Measurements from ENCODE around the gene XXYLT1. TPM values are rescaled to one million over a fixed set of nuclear protein-coding genes. Genes with fewer than 3 reads are reported as not detected.

The XXYLT1 gene
- polyA plus RNA-seq, 1 donor (not counting 4 experiments of a cell fraction or from before 2014, with no cell fraction given), result 11.1 TPM

DNA sequence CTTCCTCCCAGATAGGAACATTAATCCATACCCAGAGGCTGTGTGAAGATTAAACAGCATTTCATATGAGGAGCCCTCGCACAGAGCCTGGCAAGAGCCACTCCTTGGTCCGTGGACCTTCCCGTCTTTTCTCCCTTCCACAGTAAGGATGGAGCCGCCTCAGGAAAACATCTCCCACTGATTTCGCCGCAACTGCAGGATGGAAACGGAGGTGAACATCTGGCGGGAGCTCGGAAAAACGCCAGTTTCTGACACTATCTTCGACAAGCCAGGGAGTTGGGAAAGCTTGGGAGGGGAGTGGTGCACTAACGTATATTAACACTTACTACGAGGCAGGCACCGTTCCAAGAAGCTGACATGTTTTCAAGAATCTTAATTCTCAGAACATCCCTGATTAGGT, 157.9 kb downstream of the XXYLT1 start:
- Histone ChIP-seq H3K4me1 (ENCODE audit: control insufficient read depth, extremely low read depth, insufficient read depth, low read length) (peaks cover 9% of the 10 kb centered on the region), H3K27me3 (ENCODE audit: control insufficient read depth, extremely low read depth, insufficient read depth, low read length) (no peaks in the 10 kb centered on the region), H3K9me1 (ENCODE audit: control insufficient read depth, extremely low read depth, insufficient read depth, low read length) (no peaks in the 10 kb centered on the region), H3K27ac (ENCODE audit: control insufficient read depth, insufficient read depth, low read length) (no peak overlapping the region), H2AFZ (ENCODE audit: control insufficient read depth, low read length) (no peak overlapping the region), H3K4me2 (ENCODE audit: control insufficient read depth, extremely low read depth, insufficient read depth, low read depth, low read length) (peak overlapping the region; percentile 42), H3K9ac (ENCODE audit: control insufficient read depth, extremely low read depth, insufficient read depth, low read length) (no peak overlapping the region), H4K20me1 (ENCODE audit: control insufficient read depth, extremely low read depth, insufficient read depth, low read length) (no peaks in the 10 kb centered on the region), H3K9me3 (ENCODE audit: control insufficient read depth, low read depth, low read length) (no peaks in the 10 kb centered on the region), H3K4me3 (ENCODE audit: control insufficient read depth in 2 of 3, extremely low read depth in 1 of 3, insufficient read depth in 2 of 3, low read depth in 1 of 3, low read length in 3 of 3) (no peak overlapping the region), H3K79me2 (ENCODE audit: control insufficient read depth, insufficient read depth, low read length) (no peaks in the 10 kb centered on the region), H3K36me3 (ENCODE audit: control insufficient read depth in 2 of 2, extremely low read depth in 1 of 2, insufficient read depth in 2 of 2, low read length in 2 of 2) (no peaks in the 10 kb centered on the region)
- TF ChIP-seq, protein P1, sequence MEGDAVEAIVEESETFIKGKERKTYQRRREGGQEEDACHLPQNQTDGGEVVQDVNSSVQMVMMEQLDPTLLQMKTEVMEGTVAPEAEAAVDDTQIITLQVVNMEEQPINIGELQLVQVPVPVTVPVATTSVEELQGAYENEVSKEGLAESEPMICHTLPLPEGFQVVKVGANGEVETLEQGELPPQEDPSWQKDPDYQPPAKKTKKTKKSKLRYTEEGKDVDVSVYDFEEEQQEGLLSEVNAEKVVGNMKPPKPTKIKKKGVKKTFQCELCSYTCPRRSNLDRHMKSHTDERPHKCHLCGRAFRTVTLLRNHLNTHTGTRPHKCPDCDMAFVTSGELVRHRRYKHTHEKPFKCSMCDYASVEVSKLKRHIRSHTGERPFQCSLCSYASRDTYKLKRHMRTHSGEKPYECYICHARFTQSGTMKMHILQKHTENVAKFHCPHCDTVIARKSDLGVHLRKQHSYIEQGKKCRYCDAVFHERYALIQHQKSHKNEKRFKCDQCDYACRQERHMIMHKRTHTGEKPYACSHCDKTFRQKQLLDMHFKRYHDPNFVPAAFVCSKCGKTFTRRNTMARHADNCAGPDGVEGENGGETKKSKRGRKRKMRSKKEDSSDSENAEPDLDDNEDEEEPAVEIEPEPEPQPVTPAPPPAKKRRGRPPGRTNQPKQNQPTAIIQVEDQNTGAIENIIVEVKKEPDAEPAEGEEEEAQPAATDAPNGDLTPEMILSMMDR (optimal IDR thresholded peaks at IDR 0.05 in 1 of 3, IDR thresholded peaks at IDR 0.05 in 1 of 3, conservative IDR thresholded peaks at IDR 0.05 in 1 of 3; ENCODE audit: extremely low read depth in 1 of 3, insufficient read depth in 2 of 3, low read length in 3 of 3), result no peak
- TF ChIP-seq EZH2 (IDR thresholded peaks at IDR 0.05; ENCODE audit: low read length), result no peak
- dilution Hi-C loops (cut with MboI; ENCODE audit: extremely low pct_ligation_motif_present, low sequenced_read_pairs), result no loop called here
- FAIRE-seq (no peak), DNase-seq (ENCODE audit: low read depth, low spot score) (no peak)

DNA sequence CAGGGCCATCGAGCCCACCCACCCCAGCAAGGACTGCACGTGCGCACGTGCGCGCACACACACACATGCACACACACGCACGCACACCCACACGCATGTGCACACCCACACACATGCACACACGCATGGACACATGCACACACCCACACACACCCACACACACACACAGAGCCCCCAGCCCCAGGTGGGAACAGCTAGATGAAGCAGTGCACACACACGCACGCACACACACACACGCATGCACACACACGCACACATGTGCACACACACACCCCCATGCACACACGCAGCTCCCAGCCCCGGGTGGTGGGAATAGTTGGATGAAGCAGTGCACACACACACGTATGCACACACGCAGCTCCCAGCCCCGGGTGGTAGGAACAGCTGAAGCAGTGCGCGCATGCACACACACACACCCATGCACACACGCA, 158.6 kb downstream of the XXYLT1 start:
- Histone ChIP-seq H3K9ac (ENCODE audit: control insufficient read depth, extremely low read depth, insufficient read depth, low read length) (no peak overlapping the region), H3K4me1 (ENCODE audit: control insufficient read depth, extremely low read depth, insufficient read depth, low read length) (peaks cover 9% of the 10 kb centered on the region), H3K27ac (ENCODE audit: control insufficient read depth, insufficient read depth, low read length) (no peak overlapping the region), H3K4me3 (ENCODE audit: control insufficient read depth in 2 of 3, extremely low read depth in 1 of 3, insufficient read depth in 2 of 3, low read depth in 1 of 3, low read length in 3 of 3) (no peak overlapping the region), H3K4me2 (ENCODE audit: control insufficient read depth, extremely low read depth, insufficient read depth, low read depth, low read length) (no peak overlapping the region), H3K9me1 (ENCODE audit: control insufficient read depth, extremely low read depth, insufficient read depth, low read length) (no peaks in the 10 kb centered on the region), H3K36me3 (ENCODE audit: control insufficient read depth in 2 of 2, extremely low read depth in 1 of 2, insufficient read depth in 2 of 2, low read length in 2 of 2) (no peaks in the 10 kb centered on the region), H2AFZ (ENCODE audit: control insufficient read depth, low read length) (no peak overlapping the region), H3K27me3 (ENCODE audit: control insufficient read depth, extremely low read depth, insufficient read depth, low read length) (no peaks in the 10 kb centered on the region), H4K20me1 (ENCODE audit: control insufficient read depth, extremely low read depth, insufficient read depth, low read length) (no peaks in the 10 kb centered on the region), H3K9me3 (ENCODE audit: control insufficient read depth, low read depth, low read length) (no peaks in the 10 kb centered on the region), H3K79me2 (ENCODE audit: control insufficient read depth, insufficient read depth, low read length) (no peaks in the 10 kb centered on the region)
- dilution Hi-C loops (cut with MboI; ENCODE audit: extremely low pct_ligation_motif_present, low sequenced_read_pairs), result no loop called here
- DNase-seq (ENCODE audit: low read depth, low spot score) (no peak), FAIRE-seq (no peak)
- no peak for TF ChIP-seq EZH2 (IDR thresholded peaks at IDR 0.05; ENCODE audit: low read length)

DNA sequence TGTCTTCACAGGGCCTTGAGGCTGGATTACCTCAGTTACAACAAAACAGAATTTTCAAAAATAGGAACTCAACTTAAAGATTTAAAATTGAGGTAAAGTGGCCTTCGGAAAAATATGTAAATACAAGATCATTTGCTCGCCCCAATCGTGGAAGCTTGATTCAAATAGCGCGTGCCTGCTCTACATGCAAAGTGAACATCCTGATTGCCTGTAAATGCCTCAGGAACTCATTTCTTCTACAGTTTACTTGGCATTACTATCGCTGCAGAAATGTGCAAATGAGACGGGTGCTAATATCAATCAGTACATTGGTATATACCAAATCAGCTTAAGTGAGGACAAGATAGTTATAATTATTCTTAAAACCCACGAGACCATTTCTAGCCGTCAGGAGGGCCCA, 159.2 kb downstream of the XXYLT1 start:
- dilution Hi-C loops (cut with MboI; ENCODE audit: extremely low pct_ligation_motif_present, low sequenced_read_pairs), result no loop called here
- Histone ChIP-seq H3K4me1 (ENCODE audit: control insufficient read depth, extremely low read depth, insufficient read depth, low read length) (peaks cover 9% of the 10 kb centered on the region), H3K9ac (ENCODE audit: control insufficient read depth, extremely low read depth, insufficient read depth, low read length) (no peak overlapping the region), H3K79me2 (ENCODE audit: control insufficient read depth, insufficient read depth, low read length) (no peaks in the 10 kb centered on the region), H3K9me1 (ENCODE audit: control insufficient read depth, extremely low read depth, insufficient read depth, low read length) (no peaks in the 10 kb centered on the region), H3K36me3 (ENCODE audit: control insufficient read depth in 2 of 2, extremely low read depth in 1 of 2, insufficient read depth in 2 of 2, low read length in 2 of 2) (no peaks in the 10 kb centered on the region), H3K4me2 (ENCODE audit: control insufficient read depth, extremely low read depth, insufficient read depth, low read depth, low read length) (no peak overlapping the region), H3K9me3 (ENCODE audit: control insufficient read depth, low read depth, low read length) (no peaks in the 10 kb centered on the region), H3K4me3 (ENCODE audit: control insufficient read depth in 2 of 3, extremely low read depth in 1 of 3, insufficient read depth in 2 of 3, low read depth in 1 of 3, low read length in 3 of 3) (no peak overlapping the region), H3K27ac (ENCODE audit: control insufficient read depth, insufficient read depth, low read length) (no peak overlapping the region), H3K27me3 (ENCODE audit: control insufficient read depth, extremely low read depth, insufficient read depth, low read length) (no peaks in the 10 kb centered on the region), H4K20me1 (ENCODE audit: control insufficient read depth, extremely low read depth, insufficient read depth, low read length) (no peaks in the 10 kb centered on the region), H2AFZ (ENCODE audit: control insufficient read depth, low read length) (no peak overlapping the region)
- no peak for DNase-seq (ENCODE audit: low read depth, low spot score)
- no peak for FAIRE-seq
- TF ChIP-seq, protein P1 (optimal IDR thresholded peaks at IDR 0.05 in 1 of 3, IDR thresholded peaks at IDR 0.05 in 1 of 3, conservative IDR thresholded peaks at IDR 0.05 in 1 of 3; ENCODE audit: extremely low read depth in 1 of 3, insufficient read depth in 2 of 3, low read length in 3 of 3), result no peak
- TF ChIP-seq EZH2 (IDR thresholded peaks at IDR 0.05; ENCODE audit: low read length), result no peak
